DOHH2 (cell line): Measurements from ENCODE around the gene TUT1.
A peak's percentile ranks its signal among the peaks of the same experiment; 100 is the strongest.

Experiments
- H3F3A ChIP-seq: fragments of 200-600 bp; sonication (generic), shearing (Covaris generic); 2 replicates; pipeline ENCODE4 v1.6.0; 2016; ENCODE audit warnings: antibody characterized with exemption, mild to moderate bottlenecking; ENCODE audit not compliant: control insufficient read depth, insufficient read depth
- H3K27ac ChIP-seq: fragments of 200-600 bp; sonication (generic); 2 replicates; pipeline ENCODE4 v1.5.1; 2014; ENCODE audit warnings: low read depth, mild to moderate bottlenecking, low read length, moderate library complexity
- H3K27me3 ChIP-seq: fragments of 200-600 bp; sonication (generic); 2 replicates; pipeline ENCODE4 v1.6.1; 2014; ENCODE audit warnings: mild to moderate bottlenecking, low read length, mixed read lengths; ENCODE audit not compliant: control insufficient read depth
- H3K36me3 ChIP-seq: fragments of 200-600 bp; sonication (generic); 2 replicates; pipeline ENCODE4 v1.6.1; 2014; ENCODE audit warnings: mild to moderate bottlenecking, low read length, moderate library complexity, mixed read lengths; ENCODE audit not compliant: control insufficient read depth
- H3K4me1 ChIP-seq: fragments of 200-600 bp; sonication (generic); 2 replicates; pipeline ENCODE4 v1.6.1; 2014; ENCODE audit warnings: mild to moderate bottlenecking, low read length, mixed read lengths; ENCODE audit not compliant: control insufficient read depth
- H3K4me2 ChIP-seq: fragments of 200-600 bp; sonication (generic); 2 replicates; pipeline ENCODE4 v1.6.0; 2014; ENCODE audit warnings: mild to moderate bottlenecking, low read length, moderate library complexity
- H3K4me3 ChIP-seq: fragments of 200-600 bp; sonication (generic); 2 replicates; pipeline ENCODE4 v1.5.1; 2014; ENCODE audit warnings: mild to moderate bottlenecking, low read length, mixed read lengths
- H3K79me2 ChIP-seq: fragments of 200-600 bp; sonication (generic); 2 replicates; pipeline ENCODE4 v1.6.1; 2014; ENCODE audit warnings: mild to moderate bottlenecking, low read length, mixed read lengths; ENCODE audit not compliant: control insufficient read depth
- H3K9me2 ChIP-seq: fragments of 200-600 bp; sonication (generic); replicated peaks from 2 replicates; pipeline ENCODE4 v1.6.1; 2014; ENCODE audit warnings: mild to moderate bottlenecking, low read length, mixed read lengths; ENCODE audit not compliant: control insufficient read depth
- H3K9me3 ChIP-seq: fragments of 200-600 bp; sonication (generic); 2 replicates; pipeline ENCODE4 v1.6.1; 2014; ENCODE audit warnings: antibody characterized with exemption, low read length, mixed read lengths; ENCODE audit not compliant: control insufficient read depth, insufficient read depth
- H4K20me1 ChIP-seq: fragments of 200-600 bp; sonication (generic); 2 replicates; pipeline ENCODE4 v1.6.0; 2014; ENCODE audit warnings: low read depth, mild to moderate bottlenecking, antibody characterized with exemption, low read length, moderate library complexity; ENCODE audit not compliant: control insufficient read depth, insufficient read depth
- CTCF ChIP-seq: fragments of 200-600 bp; sonication (generic); IDR thresholded peaks from one replicate; pipeline ENCODE4 v1.5.1; 2014; ENCODE audit warnings: antibody characterized with exemption, mild to moderate bottlenecking, low read depth, low read length; ENCODE audit not compliant: poor library complexity, severe bottlenecking
- EZH2phosphoT487 ChIP-seq: fragments of 200-600 bp; sonication (generic); IDR thresholded peaks from 2 replicates; pipeline ENCODE4 v1.6.1; 2017; ENCODE audit warnings: borderline replicate concordance, mild to moderate bottlenecking, antibody characterized with exemption, low read length, moderate library complexity, mixed read lengths

Gene TUT1

GRCh38 chr11:62577046-62577714 is 14.1 kb downstream of the TUT1 start:
- Histone ChIP-seq H3K4me2 (no peak overlapping the region), H3K4me1 (peaks cover 21% of the 10 kb centered on the region), H4K20me1 (peaks cover 1% of the 10 kb centered on the region; the same call in 1 of the 2 replicates), H3K9me2 (no peaks in the 10 kb centered on the region), H3K27ac (no peak overlapping the region), H3K27me3 (no peaks in the 10 kb centered on the region), H3K9me3 (no peaks in the 10 kb centered on the region), H3K79me2 (peaks cover 37% of the 10 kb centered on the region), H3K4me3 (no peak overlapping the region), H3F3A (peaks cover 9% of the 10 kb centered on the region), H3K36me3 (peaks cover 82% of the 10 kb centered on the region)
- no peak for TF ChIP-seq EZH2phosphoT487
- no peak for TF ChIP-seq CTCF

- no peaks in the 10 kb centered on the region for H3K9me2 ChIP-seq
- no peaks in the 10 kb centered on the region for H3K27me3 ChIP-seq
- TF ChIP-seq EZH2phosphoT487 (no peak), CTCF (no peak)
- H3K4me2 ChIP-seq, result peak overlapping the region; percentile 81
- H3K9me3 ChIP-seq, result no peaks in the 10 kb centered on the region
- H3K27ac ChIP-seq, result no peak overlapping the region
- peaks cover 84% of the 10 kb centered on the region for H3K36me3 ChIP-seq
- H3F3A ChIP-seq, result peaks cover 9% of the 10 kb centered on the region
- peaks cover 34% of the 10 kb centered on the region for H3K4me1 ChIP-seq
- peak overlapping the region; percentile 93 for H3K4me3 ChIP-seq
- peaks cover 4% of the 10 kb centered on the region; the same call in 1 of the 2 replicates for H4K20me1 ChIP-seq
- peaks cover 49% of the 10 kb centered on the region for H3K79me2 ChIP-seq
These were observed 15.5 kb downstream of the TUT1 start for GRCh38 chr11:62575837-62576236.

- H3K27ac ChIP-seq, result peak overlapping the region; percentile 65
- H4K20me1 ChIP-seq, result peaks cover 4% of the 10 kb centered on the region; the same call in 1 of the 2 replicates
- peaks cover 9% of the 10 kb centered on the region for H3F3A ChIP-seq
- peaks cover 41% of the 10 kb centered on the region for H3K4me1 ChIP-seq
- H3K79me2 ChIP-seq, result peaks cover 56% of the 10 kb centered on the region
- no peaks in the 10 kb centered on the region for H3K27me3 ChIP-seq
- H3K4me2 ChIP-seq, result peak overlapping the region; percentile 81
- TF ChIP-seq CTCF (no peak), EZH2phosphoT487 (no peak)
- H3K36me3 ChIP-seq, result peaks cover 89% of the 10 kb centered on the region
- H3K9me3 ChIP-seq, result no peaks in the 10 kb centered on the region
- peak overlapping the region; percentile 93 for H3K4me3 ChIP-seq
- no peaks in the 10 kb centered on the region for H3K9me2 ChIP-seq
These were observed 16.2 kb downstream of the TUT1 start for GRCh38 chr11:62575156-62575555.
